ENCODE data around the gene SCAMP3. TPM values are rescaled to one million over a fixed set of nuclear protein-coding genes. Genes with fewer than 3 reads are reported as not detected.

The SCAMP3 gene
- total RNA-seq, 6 experiments from 2014 or later: 125 to 150 (median 135) TPM

GRCh38 chr1:155277070-155277901, 15.1 kb upstream of the SCAMP3 start, which contains the start of gene HCN3:
TSS of gene HCN3 (plus strand) at chr1:155277463. CDS start at chr1:155277591, 128 bp downstream.
- Mint-ChIP-seq H3K4me1 (ENCODE audit: low read depth) (peaks cover 38% of the 10 kb centered on the region), H3K36me3 (ENCODE audit: low read depth) (peaks cover 5% of the 10 kb centered on the region; the same call in 1 of the 2 replicates), H3K27ac (no peak within 1 kb of the TSS), H3K4me3 (peak within 1 kb of the TSS; percentile 81), H3K27me3 (ENCODE audit: insufficient read depth) (no peaks in the 10 kb centered on the region; the same call in 1 of the 2 replicates), H3K9me3 (no peaks in the 10 kb centered on the region)
- peak; percentile 92 for DNase-seq
- TF ChIP-seq CTCF (IDR thresholded peaks at IDR 0.05): peak; percentile 90

GRCh38 chr1:155273343-155274245, 11.4 kb upstream of the SCAMP3 start, which contains the start of gene CLK2:
TSS of gene CLK2 (minus strand) at chr1:155273504. CDS start at chr1:155270977, 2,527 bp downstream.
- peaks cover 28% of the 10 kb centered on the region for H3K36me3 Mint-ChIP-seq (ENCODE audit: low read depth)
- no peak; the same call in 1 of the 2 replicates for TF ChIP-seq CTCF (IDR thresholded peaks at IDR 0.05)
- H3K4me1 Mint-ChIP-seq (ENCODE audit: low read depth): peaks cover 35% of the 10 kb centered on the region
- H3K27me3 Mint-ChIP-seq (ENCODE audit: insufficient read depth): no peaks in the 10 kb centered on the region; the same call in 1 of the 2 replicates
- peak; percentile 84 for DNase-seq
- H3K27ac Mint-ChIP-seq: peak within 1 kb of the TSS; percentile 90
- no peaks in the 10 kb centered on the region for H3K9me3 Mint-ChIP-seq
- peak within 1 kb of the TSS; percentile 97 for H3K4me3 Mint-ChIP-seq

- Mint-ChIP-seq H3K27me3 (ENCODE audit: insufficient read depth) (no peaks in the 10 kb centered on the region; the same call in 1 of the 2 replicates), H3K4me1 (ENCODE audit: low read depth) (peaks cover 30% of the 10 kb centered on the region), H3K36me3 (ENCODE audit: low read depth) (peaks cover 32% of the 10 kb centered on the region), H3K27ac (peak overlapping the region; percentile 90), H3K4me3 (peak overlapping the region; percentile 97), H3K9me3 (no peaks in the 10 kb centered on the region)
- no peak for TF ChIP-seq CTCF (IDR thresholded peaks at IDR 0.05)
- DNase-seq: peak; percentile 59
Measured at GRCh38 chr1:155272466-155273342, 10.5 kb upstream of the SCAMP3 start.

GRCh38 chr1:155269381-155269780, 7.2 kb upstream of the SCAMP3 start:
- no peak overlapping the region for H3K4me3 Mint-ChIP-seq
- H3K27me3 Mint-ChIP-seq (ENCODE audit: insufficient read depth): no peaks in the 10 kb centered on the region; the same call in 1 of the 2 replicates
- peaks cover 52% of the 10 kb centered on the region for H3K36me3 Mint-ChIP-seq (ENCODE audit: low read depth)
- no peak for DNase-seq
- no peaks in the 10 kb centered on the region for H3K9me3 Mint-ChIP-seq
- peaks cover 21% of the 10 kb centered on the region for H3K4me1 Mint-ChIP-seq (ENCODE audit: low read depth)
- TF ChIP-seq CTCF (IDR thresholded peaks at IDR 0.05): no peak
- H3K27ac Mint-ChIP-seq: peak overlapping the region; percentile 43; the same call in 1 of the 2 replicates
